HCT116 (cell line): ENCODE results near the gene WDFY2. TPM values are rescaled to one million over a fixed set of nuclear protein-coding genes. Genes with fewer than 3 reads are reported as not detected.

ENCODE experiments used
- ATAC-seq: fragments of 200-7000 bp; cut with Tn5 transposase; 2 replicates; pipeline ENCODE4 v1.9.1; 2020; ENCODE audit warnings: mild to moderate bottlenecking, moderate library complexity
- BruUV-seq: library from RNA; stranded (reverse); fragments of 400-500 nt; replicated peaks from 2 replicates; lab custom pipeline; 2021; lab: Mats Ljungman, UMichigan
- CTCF ChIA-PET: fragments of 300-600 bp; sonication (Branson Sonifier 250); formaldehyde crosslinking; loops from one replicate; lab custom pipeline; 2021; ENCODE audit warnings: antibody characterized with exemption; lab: Charles Lee
- POLR2A ChIA-PET: fragments of 300-600, 350-600 bp; sonication (Branson Sonifier 250); formaldehyde crosslinking; loops from one replicate; lab custom pipeline; 2021; ENCODE audit warnings: antibody characterized with exemption; lab: Charles Lee
- RAD21 ChIA-PET, 2 experiments: fragments of 300-600 bp; sonication (Branson Sonifier 250); formaldehyde crosslinking; loops; one replicate each; lab custom pipeline; 2023; ENCODE audit warnings: low total read pairs in 2 of 2; ENCODE audit not compliant: uncharacterized antibody in 2 of 2, unreplicated experiment in 2 of 2, low non-redundant PET in 1 of 2; lab: Charles Lee
- DNase-seq: peaks from one replicate; pipeline ENCODE4 v3.0.0-alpha.2; 2010; ENCODE audit warnings: low read depth, low spot score
- H2AFZ ChIP-seq: fragments of 200-600 bp; shearing (Covaris generic), sonication (generic); 2 replicates; pipeline ENCODE4 v1.6.1; 2017; ENCODE audit warnings: low read depth, mixed run types, mixed read lengths, antibody characterized with exemption, low read length; ENCODE audit not compliant: poor library complexity, severe bottlenecking
- H3K27ac ChIP-seq: 2 replicates; pipeline ENCODE4 v1.5.1; 2012; ENCODE audit warnings: low read depth, low read length
- H3K27me3 ChIP-seq: fragments of 200-600 bp; sonication (generic); 2 replicates; pipeline ENCODE4 v1.6.1; 2016; ENCODE audit warnings: mixed run types, low read length, mixed read lengths; ENCODE audit not compliant: insufficient read depth
- H3K36me3 ChIP-seq, 2 experiments: fragments of 200-500 bp in 1 of 2; fragments of 200-600 bp in 1 of 2; sonication (Bioruptor generic) in 1 of 2; sonication (generic) in 1 of 2; 2 replicates each; pipeline versions ENCODE4 v1.5.1 to v1.6.1; 2014 to 2016; ENCODE audit warnings: low read length in 2 of 2, inconsistent platforms in 1 of 2, mixed read lengths in 1 of 2, mixed run types in 1 of 2; ENCODE audit not compliant: insufficient read depth in 2 of 2, control insufficient read depth in 1 of 2
- H3K4me1 ChIP-seq, 2 experiments: fragments of 200-600 bp in 1 of 2; sonication (generic) in 1 of 2; 2 replicates each; pipeline versions ENCODE4 v1.5.1 to v1.6.1; 2012 to 2017; ENCODE audit warnings: low read length in 2 of 2, inconsistent platforms in 1 of 2, mild to moderate bottlenecking in 1 of 2, mixed read lengths in 1 of 2, mixed run types in 1 of 2, moderate library complexity in 1 of 2; ENCODE audit not compliant: insufficient read depth in 2 of 2, control insufficient read depth in 1 of 2
- H3K4me2 ChIP-seq: fragments of 200-600 bp; sonication (generic); 2 replicates; pipeline ENCODE4 v1.6.1; 2017; ENCODE audit warnings: mixed run types, low read length, mixed read lengths
- H3K4me3 ChIP-seq, 2 experiments: fragments of 200-600 bp in 1 of 2; sonication (generic) in 1 of 2; replicated peaks in 1 of 2; 2 replicates each; pipeline ENCODE4 v1.5.1; 2011 to 2016; ENCODE audit warnings: low read length in 2 of 2, control low read depth in 1 of 2, low read depth in 1 of 2, mild to moderate bottlenecking in 1 of 2, mixed read lengths in 1 of 2, mixed run types in 1 of 2
- H3K79me2 ChIP-seq: fragments of 200-600 bp; sonication (generic); 2 replicates; pipeline ENCODE4 v1.6.1; 2017; ENCODE audit warnings: mild to moderate bottlenecking, mixed run types, low read length, moderate library complexity, mixed read lengths; ENCODE audit not compliant: insufficient read depth
- H3K9ac ChIP-seq: fragments of 200-600 bp; sonication (generic); 2 replicates; pipeline ENCODE4 v1.6.1; 2016; ENCODE audit warnings: low read length, mixed read lengths
- H3K9me2 ChIP-seq: fragments of 200-600 bp; sonication (generic), shearing (Covaris generic); 2 replicates; pipeline ENCODE4 v1.6.1; 2017; ENCODE audit warnings: mixed run types, mild to moderate bottlenecking, moderate library complexity; ENCODE audit not compliant: insufficient read depth
- H3K9me3 ChIP-seq, 2 experiments: fragments of 200-500 bp in 1 of 2; fragments of 200-600 bp in 1 of 2; sonication (Bioruptor generic) in 1 of 2; sonication (generic) in 1 of 2; 2 replicates each; pipeline ENCODE4 v1.6.1; 2014 to 2017; ENCODE audit warnings: low read length in 2 of 2, mixed read lengths in 2 of 2, inconsistent platforms in 1 of 2, low read depth in 1 of 2, mild to moderate bottlenecking in 1 of 2, mixed run types in 1 of 2, moderate library complexity in 1 of 2; ENCODE audit not compliant: control insufficient read depth in 1 of 2, insufficient read depth in 1 of 2
- H4K20me1 ChIP-seq: fragments of 200-600 bp; sonication (generic), shearing (Covaris generic); 2 replicates; pipeline ENCODE4 v1.6.1; 2017; ENCODE audit warnings: mixed run types, mild to moderate bottlenecking, moderate library complexity; ENCODE audit not compliant: insufficient read depth
- CBX3 ChIP-seq: IDR thresholded peaks from 2 replicates; pipeline ENCODE4 v1.6.1; 2012; ENCODE audit warnings: low read depth
- CEBPB ChIP-seq: IDR thresholded peaks from 2 replicates; pipeline ENCODE4 v1.6.1; 2012; ENCODE audit warnings: low read depth
- EGR1 ChIP-seq: IDR thresholded peaks from 2 replicates; pipeline ENCODE4 v1.6.1; 2012; ENCODE audit warnings: low read depth
- ELF1 ChIP-seq: IDR thresholded peaks from 2 replicates; pipeline ENCODE4 v1.6.1; 2012; ENCODE audit warnings: low read depth, borderline replicate concordance
- EZH2 ChIP-seq: fragments of 200-600 bp; sonication (generic); IDR thresholded peaks from 2 replicates; pipeline ENCODE4 v1.6.1; 2017; ENCODE audit warnings: antibody characterized with exemption, mixed run types
- EZH2phosphoT487 ChIP-seq: fragments of 200-600 bp; IDR thresholded peaks from 2 replicates; pipeline ENCODE4 v1.6.1; 2018; ENCODE audit warnings: antibody characterized with exemption, borderline replicate concordance
- JUND ChIP-seq: IDR thresholded peaks from 2 replicates; pipeline ENCODE4 v1.6.1; 2012
- POLR2A ChIP-seq: IDR thresholded peaks from 2 replicates; pipeline ENCODE4 v1.7.0; 2011; ENCODE audit warnings: borderline replicate concordance; ENCODE audit not compliant: insufficient read depth, insufficient read length; ENCODE audit errors: extremely low read depth
- POLR2AphosphoS5 ChIP-seq: IDR thresholded peaks from 2 replicates; pipeline ENCODE4 v1.6.1; 2011; ENCODE audit warnings: mild to moderate bottlenecking, low read depth, low read length, moderate library complexity
- SIN3A ChIP-seq: IDR thresholded peaks from 2 replicates; pipeline ENCODE4 v1.6.1; 2012; ENCODE audit warnings: low read depth
- SP1 ChIP-seq: IDR thresholded peaks from 2 replicates; pipeline ENCODE4 v1.6.1; 2012; ENCODE audit warnings: low read depth
- SRF ChIP-seq: IDR thresholded peaks from 2 replicates; pipeline ENCODE4 v1.6.1; 2012; ENCODE audit warnings: low read depth
- TCF7L2 ChIP-seq: IDR thresholded peaks from 2 replicates; pipeline ENCODE4 v1.7.0; 2011; ENCODE audit warnings: borderline replicate concordance, inconsistent platforms; ENCODE audit not compliant: insufficient read depth, insufficient read length; ENCODE audit errors: extremely low read depth
- YY1 ChIP-seq: IDR thresholded peaks from 2 replicates; pipeline ENCODE4 v1.6.1; 2011; ENCODE audit warnings: low read length, low read depth, moderate library complexity, mild to moderate bottlenecking; ENCODE audit not compliant: insufficient replicate concordance; ENCODE audit errors: extremely low read depth
- ZFX ChIP-seq: fragments of 450-650 bp; IDR thresholded peaks from 2 replicates; pipeline ENCODE4 v1.6.1; 2017
- ZNF274 ChIP-seq: fragments of 200-500 bp; sonication (Bioruptor generic); IDR thresholded peaks from 2 replicates; pipeline ENCODE4 v1.6.1; 2014; ENCODE audit warnings: mild to moderate bottlenecking, low read depth, low read length, inconsistent platforms
- intact Hi-C: fragments of 100-400 bp; cut with micrococcal nuclease; formaldehyde crosslinking; loops from 2 replicates; pipeline ENCODE4 v1.10.0; 2022
- total RNA-seq: library from RNA; stranded (reverse); gene quantifications from one replicate; pipeline ENCODE4 v1.2.1, GENCODE V29; 2021; ENCODE audit not compliant: unreplicated experiment
- TF ChIP-seq, protein P1 (sequence below), 3 experiments: fragments of 200-600 bp in 1 of 3; sonication (generic) in 1 of 3; IDR thresholded peaks in 2 of 3; conservative IDR thresholded peaks in 1 of 3; 2 replicates each; pipeline ENCODE4 v1.5.1; 2012 to 2017; ENCODE audit warnings: low read depth in 2 of 3, low read length in 2 of 3, antibody characterized with exemption in 1 of 3, borderline replicate concordance in 1 of 3, control low read depth in 1 of 3, mild to moderate bottlenecking in 1 of 3, mixed read lengths in 1 of 3, mixed run types in 1 of 3, moderate library complexity in 1 of 3; ENCODE audit not compliant: insufficient read depth in 1 of 3
- TF ChIP-seq, protein P2 (sequence below): IDR thresholded peaks from 2 replicates; pipeline ENCODE4 v1.6.1; 2011; ENCODE audit warnings: mild to moderate bottlenecking, low read length, moderate library complexity; ENCODE audit not compliant: insufficient replicate concordance; ENCODE audit errors: extremely low read depth
- TF ChIP-seq, protein P3 (sequence below): IDR thresholded peaks from 2 replicates; pipeline ENCODE4 v1.6.1; 2012

WDFY2 gene
- total RNA-seq, 1 experiment from 2014 or later, result 6.1 TPM

GRCh38 chr13:51704399-51705313 is 120.4 kb downstream of the WDFY2 start:
- no peak for ATAC-seq
- intact Hi-C loops, result no loop called here
- Histone ChIP-seq H2AFZ (no peak overlapping the region), H3K27ac (no peak overlapping the region), H3K9me2 (no peaks in the 10 kb centered on the region), H3K36me3 (no peaks in the 10 kb centered on the region), H3K79me2 (no peaks in the 10 kb centered on the region), H3K4me1 (no peaks in the 10 kb centered on the region), H4K20me1 (no peaks in the 10 kb centered on the region), H3K9ac (no peak overlapping the region), H3K4me2 (no peak overlapping the region), H3K9me3 (no peaks in the 10 kb centered on the region), H3K4me3 (no peak overlapping the region), H3K27me3 (no peaks in the 10 kb centered on the region)
- POLR2A ChIA-PET, result no interaction called here
- BruUV-seq, result no TSS peak
- DNase-seq, result no peak
- TF ChIP-seq CEBPB, result no peak
- no peak for TF ChIP-seq EGR1
- no peak for TF ChIP-seq ZFX
- TF ChIP-seq SIN3A, result no peak
- no peak for TF ChIP-seq EZH2
- TF ChIP-seq, protein P1, sequence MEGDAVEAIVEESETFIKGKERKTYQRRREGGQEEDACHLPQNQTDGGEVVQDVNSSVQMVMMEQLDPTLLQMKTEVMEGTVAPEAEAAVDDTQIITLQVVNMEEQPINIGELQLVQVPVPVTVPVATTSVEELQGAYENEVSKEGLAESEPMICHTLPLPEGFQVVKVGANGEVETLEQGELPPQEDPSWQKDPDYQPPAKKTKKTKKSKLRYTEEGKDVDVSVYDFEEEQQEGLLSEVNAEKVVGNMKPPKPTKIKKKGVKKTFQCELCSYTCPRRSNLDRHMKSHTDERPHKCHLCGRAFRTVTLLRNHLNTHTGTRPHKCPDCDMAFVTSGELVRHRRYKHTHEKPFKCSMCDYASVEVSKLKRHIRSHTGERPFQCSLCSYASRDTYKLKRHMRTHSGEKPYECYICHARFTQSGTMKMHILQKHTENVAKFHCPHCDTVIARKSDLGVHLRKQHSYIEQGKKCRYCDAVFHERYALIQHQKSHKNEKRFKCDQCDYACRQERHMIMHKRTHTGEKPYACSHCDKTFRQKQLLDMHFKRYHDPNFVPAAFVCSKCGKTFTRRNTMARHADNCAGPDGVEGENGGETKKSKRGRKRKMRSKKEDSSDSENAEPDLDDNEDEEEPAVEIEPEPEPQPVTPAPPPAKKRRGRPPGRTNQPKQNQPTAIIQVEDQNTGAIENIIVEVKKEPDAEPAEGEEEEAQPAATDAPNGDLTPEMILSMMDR (IDR thresholded peaks at IDR 0.05 in 2 of 3, conservative IDR thresholded peaks at IDR 0.05 in 1 of 3; ENCODE audit: borderline replicate concordance in 1 of 3, insufficient read depth in 1 of 3, low read depth in 2 of 3, low read length in 2 of 3), result no peak
- TF ChIP-seq TCF7L2, result no peak
- TF ChIP-seq JUND, result no peak
- TF ChIP-seq, protein P2, sequence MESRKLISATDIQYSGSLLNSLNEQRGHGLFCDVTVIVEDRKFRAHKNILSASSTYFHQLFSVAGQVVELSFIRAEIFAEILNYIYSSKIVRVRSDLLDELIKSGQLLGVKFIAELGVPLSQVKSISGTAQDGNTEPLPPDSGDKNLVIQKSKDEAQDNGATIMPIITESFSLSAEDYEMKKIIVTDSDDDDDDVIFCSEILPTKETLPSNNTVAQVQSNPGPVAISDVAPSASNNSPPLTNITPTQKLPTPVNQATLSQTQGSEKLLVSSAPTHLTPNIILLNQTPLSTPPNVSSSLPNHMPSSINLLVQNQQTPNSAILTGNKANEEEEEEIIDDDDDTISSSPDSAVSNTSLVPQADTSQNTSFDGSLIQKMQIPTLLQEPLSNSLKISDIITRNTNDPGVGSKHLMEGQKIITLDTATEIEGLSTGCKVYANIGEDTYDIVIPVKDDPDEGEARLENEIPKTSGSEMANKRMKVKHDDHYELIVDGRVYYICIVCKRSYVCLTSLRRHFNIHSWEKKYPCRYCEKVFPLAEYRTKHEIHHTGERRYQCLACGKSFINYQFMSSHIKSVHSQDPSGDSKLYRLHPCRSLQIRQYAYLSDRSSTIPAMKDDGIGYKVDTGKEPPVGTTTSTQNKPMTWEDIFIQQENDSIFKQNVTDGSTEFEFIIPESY, result no peak
- TF ChIP-seq EZH2phosphoT487, result no peak
- no peak for TF ChIP-seq ELF1
- no peak for TF ChIP-seq CBX3
- no peak for TF ChIP-seq ZNF274
- TF ChIP-seq POLR2A, result no peak
- TF ChIP-seq, protein P3, sequence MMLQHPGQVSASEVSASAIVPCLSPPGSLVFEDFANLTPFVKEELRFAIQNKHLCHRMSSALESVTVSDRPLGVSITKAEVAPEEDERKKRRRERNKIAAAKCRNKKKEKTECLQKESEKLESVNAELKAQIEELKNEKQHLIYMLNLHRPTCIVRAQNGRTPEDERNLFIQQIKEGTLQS, result no peak
- TF ChIP-seq POLR2AphosphoS5, result no peak
- TF ChIP-seq SRF, result no peak
- TF ChIP-seq YY1, result no peak
- TF ChIP-seq SP1, result no peak
- CTCF ChIA-PET, result no interaction called here
- RAD21 ChIA-PET, result no interaction called here
